H1 (cell line): ENCODE results near the gene RILPL2. TPM values are rescaled to one million over a fixed set of nuclear protein-coding genes. Genes with fewer than 3 reads are reported as not detected.
"Not testable (repeated sequence)": the region's sequence is repeated elsewhere in the genome, so short reads cannot be mapped to it uniquely, and the experiment has no call there.

Source experiments
- CTCF ChIA-PET: fragments of 300-600 bp; sonication (Branson Sonifier 250); formaldehyde crosslinking; loops from one replicate; lab custom pipeline; 2021; ENCODE audit not compliant: partially characterized antibody; lab: Charles Lee
- POLR2A ChIA-PET: fragments of 300-600 bp; sonication (Branson Sonifier 250); formaldehyde crosslinking; loops from one replicate; lab custom pipeline; 2021; ENCODE audit warnings: inconsistent platforms; ENCODE audit not compliant: partially characterized antibody; lab: Charles Lee
- DNase-seq, 2 experiments: peaks; one replicate each; pipeline versions ENCODE4 v3.0.0 to v3.0.0-alpha.2; 2010 to 2022; ENCODE audit warnings: low spot score in 2 of 2, low read depth in 1 of 2, mixed read lengths in 1 of 2
- FAIRE-seq: peaks from 2 replicates; lab custom pipeline; 2011; peaks lifted over from hg19 to GRCh38; lab: Jason Lieb, UNC
- H2AFZ ChIP-seq: 2 replicates; pipeline ENCODE4 v1.8.1; 2012; ENCODE audit warnings: low read length, inconsistent platforms
- H2AK5ac ChIP-seq: 2 replicates; pipeline ENCODE4 v1.6.1; 2013; ENCODE audit warnings: low read depth, low read length
- H2BK120ac ChIP-seq: replicated peaks from 2 replicates; pipeline ENCODE3; 2013; ENCODE audit warnings: low read depth, low read length, inconsistent platforms
- H2BK12ac ChIP-seq: 2 replicates; pipeline ENCODE4 v1.6.1; 2013; ENCODE audit warnings: low read depth, low read length
- H2BK15ac ChIP-seq: 2 replicates; pipeline ENCODE4 v1.6.1; 2013; ENCODE audit warnings: low read length
- H2BK20ac ChIP-seq: 2 replicates; pipeline ENCODE4 v1.6.1; 2013; ENCODE audit warnings: low read length
- H2BK5ac ChIP-seq: 2 replicates; pipeline ENCODE4 v1.6.1; 2013; ENCODE audit warnings: low read depth, low read length
- H3K14ac ChIP-seq: 2 replicates; pipeline ENCODE4 v1.6.1; 2013; ENCODE audit warnings: inconsistent platforms; ENCODE audit not compliant: insufficient read length
- H3K18ac ChIP-seq: 2 replicates; pipeline ENCODE4 v1.6.1; 2013; ENCODE audit warnings: low read length; ENCODE audit errors: extremely low read depth
- H3K23ac ChIP-seq: 2 replicates; pipeline ENCODE4 v1.6.1; 2013; ENCODE audit warnings: inconsistent platforms; ENCODE audit not compliant: insufficient read length
- H3K23me2 ChIP-seq: 2 replicates; pipeline ENCODE4 v1.6.1; 2013; ENCODE audit warnings: low read depth, low read length
- H3K27ac ChIP-seq: 2 replicates; pipeline ENCODE4 v1.6.1; 2011; ENCODE audit warnings: low read depth, low read length, inconsistent platforms
- H3K27me3 ChIP-seq, 4 experiments: replicated peaks in 1 of 4; 1 replicate in 1 of 4; 2 replicates in 3 of 4; pipeline versions ENCODE4 v1.6.1 to v1.8.1; 2011 to 2013; ENCODE audit warnings: low read length in 3 of 4, mild to moderate bottlenecking in 3 of 4, inconsistent platforms in 2 of 4, mixed read lengths in 2 of 4, moderate library complexity in 1 of 4; ENCODE audit not compliant: control insufficient read depth in 3 of 4, insufficient read depth in 3 of 4; ENCODE audit errors: extremely low read depth in 1 of 4
- H3K36me3 ChIP-seq, 4 experiments: 2 replicates each; pipeline versions ENCODE4 v1.6.1 to v1.8.1; 2011 to 2013; ENCODE audit warnings: mild to moderate bottlenecking in 4 of 4, low read length in 3 of 4, moderate library complexity in 2 of 4, control low read depth in 1 of 4, inconsistent platforms in 1 of 4; ENCODE audit not compliant: insufficient read depth in 4 of 4, control insufficient read depth in 2 of 4
- H3K4ac ChIP-seq: replicated peaks from 2 replicates; pipeline ENCODE3; 2013; ENCODE audit warnings: low read length, low read depth, mixed read lengths, inconsistent platforms; ENCODE audit not compliant: insufficient read length
- H3K4me1 ChIP-seq, 4 experiments: replicated peaks in 1 of 4; 1 replicate in 1 of 4; 2 replicates in 3 of 4; pipeline versions ENCODE4 v1.6.1 to v1.8.1; 2011 to 2013; ENCODE audit warnings: low read length in 3 of 4, inconsistent platforms in 2 of 4, mixed read lengths in 1 of 4; ENCODE audit not compliant: insufficient read depth in 4 of 4, control insufficient read depth in 3 of 4
- H3K4me2 ChIP-seq, 2 experiments: 2 replicates each; pipeline versions ENCODE4 v1.6.1 to v1.8.1; 2011 to 2013; ENCODE audit warnings: low read depth in 2 of 2, low read length in 2 of 2, control low read depth in 1 of 2, inconsistent platforms in 1 of 2, mild to moderate bottlenecking in 1 of 2; ENCODE audit not compliant: insufficient read depth in 1 of 2
- H3K4me3 ChIP-seq, 4 experiments: fragments of 200-600, 300-600 bp in 1 of 4; sonication (generic), shearing (Covaris generic), sonication (Bioruptor Twin) in 1 of 4; 2 replicates each; pipeline versions ENCODE4 v1.5.1 to v1.8.1; 2011 to 2016; ENCODE audit warnings: low read length in 4 of 4, low read depth in 3 of 4, control low read depth in 2 of 4, inconsistent platforms in 2 of 4, mild to moderate bottlenecking in 2 of 4, mixed read lengths in 1 of 4, moderate library complexity in 1 of 4; ENCODE audit not compliant: insufficient read depth in 2 of 4; ENCODE audit errors: extremely low read depth in 1 of 4
- H3K56ac ChIP-seq: replicated peaks from 2 replicates; pipeline ENCODE3; 2013; ENCODE audit warnings: low read depth, mild to moderate bottlenecking, mixed read lengths, low read length, inconsistent platforms; ENCODE audit not compliant: insufficient read length
- H3K79me1 ChIP-seq: 2 replicates; pipeline ENCODE4 v1.6.1; 2013; ENCODE audit warnings: low read depth, low read length, control low read depth
- H3K79me2 ChIP-seq, 2 experiments: 2 replicates each; pipeline versions ENCODE4 v1.6.1 to v1.8.1; 2012 to 2013; ENCODE audit warnings: low read length in 2 of 2, mild to moderate bottlenecking in 2 of 2, inconsistent platforms in 1 of 2; ENCODE audit not compliant: insufficient read depth in 2 of 2, control insufficient read depth in 1 of 2
- H3K9ac ChIP-seq, 4 experiments: replicated peaks in 1 of 4; 1 replicate in 1 of 4; 2 replicates in 3 of 4; pipeline versions ENCODE4 v1.6.1 to v1.8.1; 2011 to 2013; ENCODE audit warnings: low read depth in 3 of 4, low read length in 3 of 4, control low read depth in 2 of 4, mild to moderate bottlenecking in 2 of 4, moderate library complexity in 2 of 4, inconsistent platforms in 1 of 4; ENCODE audit errors: extremely low read depth in 1 of 4
- H3K9me3 ChIP-seq, 2 experiments: 2 replicates each; pipeline versions ENCODE4 v1.6.1 to v1.8.1; 2012 to 2013; ENCODE audit warnings: mild to moderate bottlenecking in 2 of 2, moderate library complexity in 2 of 2, control low read depth in 1 of 2, inconsistent platforms in 1 of 2, low read depth in 1 of 2, low read length in 1 of 2, mixed read lengths in 1 of 2; ENCODE audit not compliant: insufficient read depth in 2 of 2
- H4K20me1 ChIP-seq, 2 experiments: replicated peaks in 1 of 2; 2 replicates each; pipeline versions ENCODE3 to v1.8.1; 2011 to 2013; ENCODE audit warnings: inconsistent platforms in 2 of 2, low read length in 2 of 2, mild to moderate bottlenecking in 1 of 2; ENCODE audit not compliant: insufficient read depth in 2 of 2, control insufficient read depth in 1 of 2
- H4K5ac ChIP-seq: 2 replicates; pipeline ENCODE4 v1.6.1; 2013; ENCODE audit warnings: low read length, low read depth, mixed read lengths, inconsistent platforms; ENCODE audit not compliant: insufficient read length
- H4K8ac ChIP-seq: 2 replicates; pipeline ENCODE4 v1.8.0; 2013; ENCODE audit warnings: mild to moderate bottlenecking, moderate library complexity, low read length, inconsistent platforms; ENCODE audit not compliant: insufficient read depth; ENCODE audit errors: extremely low read depth
- H4K91ac ChIP-seq: replicated peaks from 2 replicates; pipeline ENCODE3; 2013; ENCODE audit warnings: low read length, mixed read lengths, inconsistent platforms; ENCODE audit not compliant: insufficient read length
- GABPA ChIP-seq: IDR thresholded peaks from 2 replicates; pipeline ENCODE4 v1.6.1; 2011; ENCODE audit warnings: mild to moderate bottlenecking, low read length, moderate library complexity, borderline replicate concordance; ENCODE audit not compliant: insufficient read depth
- SAP30 ChIP-seq: fragments of 300-600 bp; sonication (generic); IDR thresholded peaks from 2 replicates; pipeline ENCODE4 v1.7.1; 2012; ENCODE audit warnings: low read length, moderate library complexity, mild to moderate bottlenecking, inconsistent platforms; ENCODE audit not compliant: insufficient read depth, insufficient replicate concordance
- SRF ChIP-seq: IDR thresholded peaks from 2 replicates; pipeline ENCODE4 v1.6.1; 2011; ENCODE audit warnings: mild to moderate bottlenecking, low read depth, low read length, moderate library complexity
- YY1 ChIP-seq: IDR thresholded peaks from 2 replicates; pipeline ENCODE4 v1.6.1; 2011; ENCODE audit warnings: low read depth, mild to moderate bottlenecking, low read length
- WGBS, 2 experiments: shearing (Covaris generic) in 1 of 2; methylation state at CpG; one replicate each; pipeline versions ENCODE4 v1.1.6 to v1.1.7; 2013 to 2015; ENCODE audit warnings: low lambda C conversion rate in 2 of 2, mixed read lengths in 2 of 2, inconsistent platforms in 1 of 2, low coverage in 1 of 2, missing lambda C conversion rate in 1 of 2; ENCODE audit not compliant: insufficient replicate concordance in 2 of 2, insufficient coverage in 1 of 2, insufficient read length in 1 of 2; ENCODE audit errors: extremely low coverage in 1 of 2, missing lambda C conversion rate in 1 of 2; 5-methylcytosine and 5-hydroxymethylcytosine counted together
- polyA plus RNA-seq, 7 experiments: library from polyadenylated mRNA; depleted of rRNA in 3 of 7; stranded (reverse) in 5 of 7; unstranded in 2 of 7; fragments of >200 nt in 5 of 7; fragments of 200-250 nt in 2 of 7; gene quantifications; 1 replicate in 5 of 7; 2 replicates in 1 of 7; 4 replicates in 1 of 7; pipeline versions ENCODE4 v1.2.1 to v1.2.3, GENCODE V29; 2011 to 2013; ENCODE audit warnings: missing spikeins in 2 of 7, mixed read lengths in 2 of 7
- total RNA-seq: library from RNA; stranded (reverse); fragmentation: NEBNext Ultra II Directional; extraction: Animal tissue kit (Norgen Biotek cat#: 25700); gene quantifications from 2 replicates; pipeline ENCODE4 v1.2.1, GENCODE V29; 2021
- TF ChIP-seq, protein P1 (sequence below): IDR thresholded peaks from 2 replicates; pipeline ENCODE4 v1.6.1; 2012; ENCODE audit warnings: inconsistent platforms

Gene RILPL2
- total and polyA plus RNA-seq, 2 of the 8 experiments (the other 6 are each of a cell fraction or from before 2014, with no cell fraction given) = 0.77 to 1.4 TPM

DNA sequence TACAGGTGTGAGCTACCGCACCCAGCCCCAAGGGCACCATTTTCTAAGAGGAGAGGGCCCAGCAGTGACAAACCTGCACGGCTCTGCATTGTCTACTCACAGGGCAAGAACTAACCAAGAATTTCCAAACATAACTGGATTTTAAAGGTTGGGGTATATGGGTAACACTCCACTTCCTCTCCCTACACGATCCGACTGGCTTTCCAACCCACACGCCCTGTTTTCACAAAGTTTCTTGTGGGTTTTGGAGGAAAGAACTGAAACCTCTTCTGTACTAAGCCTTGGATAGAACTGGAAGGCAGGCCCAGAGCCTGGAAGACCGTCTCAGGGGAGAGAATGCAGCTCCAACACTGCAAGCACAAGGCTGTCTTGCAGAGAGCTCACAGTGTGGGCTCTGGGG, 46.4 kb upstream of the RILPL2 start (continued):
- TF ChIP-seq, protein P1, sequence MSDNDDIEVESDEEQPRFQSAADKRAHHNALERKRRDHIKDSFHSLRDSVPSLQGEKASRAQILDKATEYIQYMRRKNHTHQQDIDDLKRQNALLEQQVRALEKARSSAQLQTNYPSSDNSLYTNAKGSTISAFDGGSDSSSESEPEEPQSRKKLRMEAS = no peak
- TF ChIP-seq YY1 = no peak
- TF ChIP-seq SAP30 = no peak
- TF ChIP-seq SRF = no peak
- no peak for TF ChIP-seq GABPA

DNA sequence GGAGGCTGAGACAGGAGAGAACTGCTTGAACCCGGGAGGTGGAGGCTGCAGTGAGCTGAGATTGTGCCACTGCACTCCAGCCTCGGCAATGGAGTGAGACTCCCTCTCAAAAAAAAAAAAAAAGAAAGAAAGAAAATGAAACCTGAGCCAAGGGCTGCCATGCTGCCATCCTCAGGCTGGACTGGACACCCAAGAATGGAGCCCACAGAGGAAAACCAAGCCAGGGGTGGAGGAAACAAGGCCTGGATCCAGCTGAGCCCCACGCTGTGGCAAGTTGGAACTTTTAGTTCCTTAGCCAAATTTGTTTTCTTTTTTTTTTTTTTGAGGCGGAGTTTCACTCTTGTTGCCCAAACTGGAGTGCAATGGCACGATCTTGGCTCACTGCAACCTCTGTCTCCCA, 44.8 kb upstream of the RILPL2 start:
- H3K36me3 ChIP-seq, H2BK12ac ChIP-seq, H4K91ac ChIP-seq, H2AK5ac ChIP-seq, H3K18ac ChIP-seq, H4K20me1 ChIP-seq, H3K56ac ChIP-seq, H4K5ac ChIP-seq, H2BK5ac ChIP-seq, H3K4ac ChIP-seq, H3K4me2 ChIP-seq, H3K23ac ChIP-seq, H4K8ac ChIP-seq, FAIRE-seq, H2BK15ac ChIP-seq, H3K27me3 ChIP-seq, H2BK20ac ChIP-seq, DNase-seq, H3K9me3 ChIP-seq, H3K14ac ChIP-seq, H3K79me1 ChIP-seq, H2AFZ ChIP-seq, H3K4me1 ChIP-seq, CTCF ChIA-PET, H3K23me2 ChIP-seq, H3K79me2 ChIP-seq, H3K4me3 ChIP-seq, H3K9ac ChIP-seq, H2BK120ac ChIP-seq, H3K27ac ChIP-seq: not testable (repeated sequence)
- POLR2A ChIA-PET = interaction anchor here (1.1 to 2.3 kb wide), 2 partner anchors 21 to 23 kb away, joined by 3 to 6 read pairs; partner anchors contain the start of gene SNRNP35
- WGBS, 2 experiments = 96% methylated on average over 3 of the region's 5 CpGs; no CpG with 5 or more reads in 1 of the 2 experiments
